Body of pancreas (tissue), 4 donors: ENCODE measurements around the gene DHX57.
"Not testable (repeated sequence)": the region's sequence is repeated elsewhere in the genome, so short reads cannot be mapped to it uniquely, and the experiment has no call there.

Source experiments
- POLR2A ChIP-seq, 3 donors: fragments of 450-650 bp; IDR thresholded peaks; one replicate each; pipeline ENCODE4 v1.6.1; 2016; ENCODE audit warnings: antibody characterized with exemption in 3 of 3, mild to moderate bottlenecking in 2 of 3
- TF ChIP-seq, protein P1 (sequence below), 7 experiments: fragments of 450-650 bp in 4 of 7; fragments of 200-600 bp in 3 of 7; sonication (generic) in 3 of 7; IDR thresholded peaks; one replicate each; pipeline ENCODE4 v1.5.1; 2016 to 2019; ENCODE audit warnings: antibody characterized with exemption in 7 of 7

DNA sequence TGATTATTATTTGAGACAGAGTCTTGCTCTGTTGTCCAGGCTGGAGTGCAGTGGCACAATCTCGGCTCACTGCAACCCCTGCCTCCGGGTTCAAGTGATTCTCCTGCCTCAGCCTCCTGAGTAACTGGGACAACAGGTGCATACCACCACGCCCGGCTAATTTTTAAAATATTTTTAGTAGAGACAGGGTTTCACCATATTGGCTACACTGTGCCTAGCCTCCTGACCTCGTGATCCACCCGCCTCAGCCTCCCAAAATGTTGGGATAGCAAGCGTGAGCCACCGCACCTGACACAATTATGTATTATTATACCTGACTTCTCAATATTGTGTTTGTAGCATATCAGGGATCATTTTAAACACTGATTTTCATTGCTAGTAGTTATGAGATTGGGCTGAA, 83.4 kb downstream of the DHX57 start:
- TF ChIP-seq, protein P1, sequence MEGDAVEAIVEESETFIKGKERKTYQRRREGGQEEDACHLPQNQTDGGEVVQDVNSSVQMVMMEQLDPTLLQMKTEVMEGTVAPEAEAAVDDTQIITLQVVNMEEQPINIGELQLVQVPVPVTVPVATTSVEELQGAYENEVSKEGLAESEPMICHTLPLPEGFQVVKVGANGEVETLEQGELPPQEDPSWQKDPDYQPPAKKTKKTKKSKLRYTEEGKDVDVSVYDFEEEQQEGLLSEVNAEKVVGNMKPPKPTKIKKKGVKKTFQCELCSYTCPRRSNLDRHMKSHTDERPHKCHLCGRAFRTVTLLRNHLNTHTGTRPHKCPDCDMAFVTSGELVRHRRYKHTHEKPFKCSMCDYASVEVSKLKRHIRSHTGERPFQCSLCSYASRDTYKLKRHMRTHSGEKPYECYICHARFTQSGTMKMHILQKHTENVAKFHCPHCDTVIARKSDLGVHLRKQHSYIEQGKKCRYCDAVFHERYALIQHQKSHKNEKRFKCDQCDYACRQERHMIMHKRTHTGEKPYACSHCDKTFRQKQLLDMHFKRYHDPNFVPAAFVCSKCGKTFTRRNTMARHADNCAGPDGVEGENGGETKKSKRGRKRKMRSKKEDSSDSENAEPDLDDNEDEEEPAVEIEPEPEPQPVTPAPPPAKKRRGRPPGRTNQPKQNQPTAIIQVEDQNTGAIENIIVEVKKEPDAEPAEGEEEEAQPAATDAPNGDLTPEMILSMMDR (IDR thresholded peaks at IDR 0.05): not testable (repeated sequence)
- TF ChIP-seq POLR2A (IDR thresholded peaks at IDR 0.05): not testable (repeated sequence)
